ENCODE measurements around the gene NMBR.

DNA sequence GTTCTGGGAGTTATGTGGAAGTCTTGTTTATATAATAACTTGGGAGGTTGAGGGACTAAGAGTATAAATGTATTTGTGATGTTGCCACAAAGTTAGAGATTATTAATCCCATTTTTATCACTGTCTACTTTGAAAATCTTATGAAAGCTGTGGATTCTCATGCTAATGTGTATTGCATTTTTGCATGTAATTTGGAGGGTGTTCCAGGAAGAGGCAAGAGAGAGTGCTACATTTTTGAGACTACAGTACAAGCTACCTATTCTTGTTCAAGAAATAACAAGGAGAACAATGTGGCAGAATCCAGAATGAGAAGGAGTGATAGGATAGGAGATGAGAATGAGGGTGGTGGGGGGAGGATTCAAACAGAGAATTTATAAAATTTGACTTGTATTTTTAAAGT, 35.1 kb upstream of the NMBR start:
- no peak for TF ChIP-seq REST (IDR thresholded peaks at IDR 0.05; ENCODE audit: low read depth)
- no peak for TF ChIP-seq EP300 (IDR thresholded peaks at IDR 0.05; ENCODE audit: borderline replicate concordance)
- TF ChIP-seq EGR1 (IDR thresholded peaks at IDR 0.05), result no peak
- TF ChIP-seq CEBPB (IDR thresholded peaks at IDR 0.05), result no peak
- TF ChIP-seq TAF1 (IDR thresholded peaks at IDR 0.05; ENCODE audit: low read depth), result no peak
- no peak for TF ChIP-seq TEAD4 (IDR thresholded peaks at IDR 0.05)
- TF ChIP-seq YY1 (IDR thresholded peaks at IDR 0.05; ENCODE audit: low read depth), result no peak
- TF ChIP-seq RAD21 (IDR thresholded peaks at IDR 0.05; ENCODE audit: low read depth), result no peak
- no peak for TF ChIP-seq NFIC (IDR thresholded peaks at IDR 0.05)
- no peak for TF ChIP-seq MAX (IDR thresholded peaks at IDR 0.05)
- no peak for TF ChIP-seq USF1 (IDR thresholded peaks at IDR 0.05)
- TF ChIP-seq TCF12 (IDR thresholded peaks at IDR 0.05; ENCODE audit: low read depth), result no peak
- no peak for TF ChIP-seq FOXM1 (IDR thresholded peaks at IDR 0.05; ENCODE audit: borderline replicate concordance, low read depth)
- no peak for TF ChIP-seq CREB1 (IDR thresholded peaks at IDR 0.05; ENCODE audit: low read depth)

All from Ishikawa (cell line).